ENCODE measurements around the gene TMEM139.

GRCh38 chr7:143272871-143273270 lies 11.9 kb upstream of the TMEM139 start:
- TF ChIP-seq EZH2 (optimal IDR thresholded peaks at IDR 0.05; ENCODE audit: low read depth, low read length): no peak
- TF ChIP-seq, protein P1, sequence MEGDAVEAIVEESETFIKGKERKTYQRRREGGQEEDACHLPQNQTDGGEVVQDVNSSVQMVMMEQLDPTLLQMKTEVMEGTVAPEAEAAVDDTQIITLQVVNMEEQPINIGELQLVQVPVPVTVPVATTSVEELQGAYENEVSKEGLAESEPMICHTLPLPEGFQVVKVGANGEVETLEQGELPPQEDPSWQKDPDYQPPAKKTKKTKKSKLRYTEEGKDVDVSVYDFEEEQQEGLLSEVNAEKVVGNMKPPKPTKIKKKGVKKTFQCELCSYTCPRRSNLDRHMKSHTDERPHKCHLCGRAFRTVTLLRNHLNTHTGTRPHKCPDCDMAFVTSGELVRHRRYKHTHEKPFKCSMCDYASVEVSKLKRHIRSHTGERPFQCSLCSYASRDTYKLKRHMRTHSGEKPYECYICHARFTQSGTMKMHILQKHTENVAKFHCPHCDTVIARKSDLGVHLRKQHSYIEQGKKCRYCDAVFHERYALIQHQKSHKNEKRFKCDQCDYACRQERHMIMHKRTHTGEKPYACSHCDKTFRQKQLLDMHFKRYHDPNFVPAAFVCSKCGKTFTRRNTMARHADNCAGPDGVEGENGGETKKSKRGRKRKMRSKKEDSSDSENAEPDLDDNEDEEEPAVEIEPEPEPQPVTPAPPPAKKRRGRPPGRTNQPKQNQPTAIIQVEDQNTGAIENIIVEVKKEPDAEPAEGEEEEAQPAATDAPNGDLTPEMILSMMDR (IDR thresholded peaks at IDR 0.05; ENCODE audit: low read length): no peak

Measured in MM.1S (cell line).